Mesothelial cell of epicardium (in vitro differentiated cells): ENCODE measurements around the gene ADGRA3. TPM values are rescaled to one million over a fixed set of nuclear protein-coding genes. Genes with fewer than 3 reads are reported as not detected.

ENCODE experiments used
- DNase-seq, 2 experiments: peaks; one replicate each; pipeline ENCODE4 v3.0.0; 2021; ENCODE audit warnings: low spot score in 2 of 2; ENCODE audit not compliant: unreplicated experiment in 2 of 2
- H3K27ac Mint-ChIP-seq: 2 replicates; pipeline ENCODE4 v1.8.0; 2021; ENCODE audit warnings: mixed read lengths
- H3K27me3 Mint-ChIP-seq: 2 replicates; pipeline ENCODE4 v1.8.0; 2021; ENCODE audit warnings: low read depth, mixed read lengths
- H3K36me3 Mint-ChIP-seq: 2 replicates; pipeline ENCODE4 v1.8.0; 2021; ENCODE audit warnings: mixed read lengths
- H3K4me1 Mint-ChIP-seq: 2 replicates; pipeline ENCODE4 v1.8.0; 2021; ENCODE audit warnings: mixed read lengths
- H3K4me3 Mint-ChIP-seq: 2 replicates; pipeline ENCODE4 v1.8.0; 2021; ENCODE audit warnings: mild to moderate bottlenecking, moderate library complexity, mixed read lengths
- H3K9me3 Mint-ChIP-seq: 2 replicates; pipeline ENCODE4 v1.8.0; 2021; ENCODE audit warnings: mixed read lengths
- CTCF ChIP-seq: fragments of 200-600 bp; sonication (generic); IDR thresholded peaks from one replicate; pipeline ENCODE4 v1.5.0; 2021; ENCODE audit warnings: antibody characterized with exemption; ENCODE audit not compliant: unreplicated experiment
- total RNA-seq: library from RNA; stranded (reverse); gene quantifications from 3 replicates; pipeline ENCODE4 v1.2.1, GENCODE V29; 2021

Gene ADGRA3
- total RNA-seq, 1 donor from 2014 or later = 109 TPM

- H3K4me3 Mint-ChIP-seq = no peak overlapping the region
- H3K27me3 Mint-ChIP-seq = no peaks in the 10 kb centered on the region
- no peak for TF ChIP-seq CTCF
- peaks cover 4% of the 10 kb centered on the region for H3K4me1 Mint-ChIP-seq
- peaks cover 6% of the 10 kb centered on the region for H3K9me3 Mint-ChIP-seq
- peaks cover 12% of the 10 kb centered on the region for H3K36me3 Mint-ChIP-seq
- H3K27ac Mint-ChIP-seq = no peak overlapping the region
- DNase-seq = no peak
Observed at GRCh38 chr4:22338796-22339195, 177.1 kb downstream of the ADGRA3 start.

Other genes with a start within 250 kb of the ADGRA3 start
- gene GBA3, start 176.9 kb upstream of the ADGRA3 start, total RNA-seq = not detected in 3 replicates